K562 (cell line): ENCODE results near the gene WDR35. TPM values are rescaled to one million over a fixed set of nuclear protein-coding genes. Genes with fewer than 3 reads are reported as not detected.
A peak's percentile ranks its signal among the peaks of the same experiment; 100 is the strongest.

Experiments used
- CREB5 ChIP-seq: fragments of 250-450 bp; sonication (Bioruptor Pico); IDR thresholded peaks from 2 replicates; pipeline ENCODE4 v1.5.0; 2020; ENCODE audit warnings: mild to moderate bottlenecking
- FOXP4 ChIP-seq: sonication (generic); formaldehyde crosslinking; IDR thresholded peaks from 2 replicates; pipeline ENCODE4 v1.8.0; 2022; ENCODE audit warnings: mild to moderate bottlenecking, missing genetic modification reagents, borderline replicate concordance
- GABPA ChIP-seq: fragments of 200-800 bp; sonication (Bioruptor generic); conservative IDR thresholded peaks from 2 replicates; pipeline ENCODE4 v1.6.1; 2016; ENCODE audit warnings: low read depth, missing genetic modification characterization, missing compliant biosample characterization
- HIVEP1 ChIP-seq: fragments of 250-450 bp; sonication (Bioruptor Pico); IDR thresholded peaks from 2 replicates; pipeline ENCODE4 v1.4.0; 2020; ENCODE audit warnings: mild to moderate bottlenecking
- MCM3 ChIP-seq: fragments of 450-650 bp; IDR thresholded peaks from 2 replicates; pipeline ENCODE4 v1.6.1; 2016
- MEF2A ChIP-seq: IDR thresholded peaks from 2 replicates; pipeline ENCODE4 v1.6.1; 2011; ENCODE audit warnings: low read depth, mild to moderate bottlenecking, low read length, moderate library complexity; ENCODE audit not compliant: control insufficient read depth
- MEIS2 ChIP-seq: fragments of 450-650 bp; IDR thresholded peaks from 2 replicates; pipeline ENCODE4 v1.6.1; 2014; ENCODE audit warnings: mild to moderate bottlenecking; ENCODE audit not compliant: partially characterized antibody
- MITF ChIP-seq: IDR thresholded peaks from 2 replicates; pipeline ENCODE4 v1.6.1; 2014; ENCODE audit warnings: antibody characterized with exemption
- MTA3 ChIP-seq: fragments of 450-650 bp; formaldehyde crosslinking; IDR thresholded peaks from 2 replicates; pipeline ENCODE4 v1.6.1; 2017; ENCODE audit warnings: mild to moderate bottlenecking, borderline replicate concordance
- POLR2AphosphoS5 ChIP-seq: IDR thresholded peaks from 2 replicates; pipeline ENCODE4 v1.6.1; 2011; ENCODE audit warnings: mild to moderate bottlenecking, low read depth, low read length, moderate library complexity; ENCODE audit not compliant: control insufficient read depth, insufficient read depth
- RBM22 ChIP-seq: fragments of 200-400 bp; formaldehyde crosslinking; IDR thresholded peaks from 2 replicates; pipeline ENCODE4 v1.6.1; 2018; ENCODE audit warnings: low read length, low read depth; ENCODE audit not compliant: poor library complexity, severe bottlenecking
- SIN3B ChIP-seq: fragments of 450-650 bp; IDR thresholded peaks from 2 replicates; pipeline ENCODE4 v1.6.1; 2017; ENCODE audit warnings: low read depth, mild to moderate bottlenecking, moderate library complexity
- ZNF124 ChIP-seq: sonication (generic); formaldehyde crosslinking; IDR thresholded peaks from 2 replicates; pipeline ENCODE4 v1.8.1; 2022; ENCODE audit warnings: missing genetic modification reagents
- ZNF518B ChIP-seq: fragments of 250-450 bp; sonication (Bioruptor Pico); IDR thresholded peaks from 2 replicates; pipeline ENCODE4 v1.5.0; 2021; ENCODE audit warnings: mild to moderate bottlenecking, moderate library complexity
- ZNF785 ChIP-seq: fragments of 250-450 bp; sonication (Bioruptor Pico); IDR thresholded peaks from 2 replicates; pipeline ENCODE4 v1.4.0; 2020; ENCODE audit warnings: mild to moderate bottlenecking
- polyA plus RNA-seq, 8 experiments: library from polyadenylated mRNA; depleted of rRNA in 4 of 8; stranded (reverse) in 5 of 8; unstranded in 3 of 8; fragments of >200 nt; fragmentation: Nextera tagmentation in 2 of 8; fragmentation: Illumina TruSeq in 1 of 8; extraction: Ambion mirVana in 2 of 8; extraction: Trizol in 1 of 8; gene quantifications; 2 replicates each; pipeline versions ENCODE4 v1.2.1 to v1.2.3, GENCODE V29; 2011 to 2014; ENCODE audit warnings: inconsistent platforms in 1 of 8, missing spikeins in 1 of 8
- total RNA-seq, 7 experiments: library from RNA; depleted of rRNA in 6 of 7; stranded (reverse); fragments of >200 nt in 6 of 7; fragmentation: Illumina TruSeq in 2 of 7; extraction: Trizol in 2 of 7; gene quantifications; 2 replicates each; pipeline versions ENCODE4 v1.2.1 to v1.2.3, GENCODE V29; 2011 to 2021; ENCODE audit warnings: low replicate concordance in 1 of 7

Gene WDR35
- total and polyA plus RNA-seq, 9 of the 15 experiments (the other 6 are each of a cell fraction or from before 2014, with no cell fraction given) = 3.3 to 13.1 (median 8.0) TPM

GRCh38 chr2:19899985-19900930, 89.6 kb downstream of the WDR35 start (continued):
- no peak for TF ChIP-seq FOXP4
- peak; percentile 20; the same call in 1 of the 2 replicates for TF ChIP-seq POLR2AphosphoS5
- no peak for TF ChIP-seq MEIS2
- TF ChIP-seq MTA3 = no peak
- TF ChIP-seq MEF2A = 0 out of 2 replicates have a peak, but pooled peaks have one; percentile 28
- TF ChIP-seq SIN3B = 0 out of 2 replicates have a peak, but pooled peaks have one; percentile 40
- TF ChIP-seq RBM22 = no peak
- TF ChIP-seq CREB5 (CRISPR knock-in tag) = no peak
- no peak for TF ChIP-seq ZNF124 (CRISPR knock-in tag)
- no peak for TF ChIP-seq ZNF785 (CRISPR knock-in tag)
- TF ChIP-seq HIVEP1 (CRISPR knock-in tag) = no peak
- no peak for TF ChIP-seq MCM3
- no peak for TF ChIP-seq GABPA (tag)
- no peak for TF ChIP-seq ZNF518B (CRISPR knock-in tag)
- TF ChIP-seq MITF = no peak
